Subcutaneous adipose tissue (tissue), 4 donors: Measurements from ENCODE around the gene EEFSEC. TPM values are rescaled to one million over a fixed set of nuclear protein-coding genes. Genes with fewer than 3 reads are reported as not detected.

Experiments used
- CTCF ChIP-seq: fragments of 450-650 bp; IDR thresholded peaks from one replicate; pipeline ENCODE4 v1.5.1; 2016; ENCODE audit warnings: low read depth, mild to moderate bottlenecking, control low read depth, antibody characterized with exemption, moderate library complexity
- total RNA-seq, 4 donors: library from RNA; depleted of rRNA; stranded (reverse); fragments of >200 nt; gene quantifications; one replicate each; pipeline ENCODE4 v1.1.0, GENCODE V29; 2016

EEFSEC gene
- total RNA-seq, 4 donors from 2014 or later = 13.7 to 26.9 (median 17.4) TPM

DNA sequence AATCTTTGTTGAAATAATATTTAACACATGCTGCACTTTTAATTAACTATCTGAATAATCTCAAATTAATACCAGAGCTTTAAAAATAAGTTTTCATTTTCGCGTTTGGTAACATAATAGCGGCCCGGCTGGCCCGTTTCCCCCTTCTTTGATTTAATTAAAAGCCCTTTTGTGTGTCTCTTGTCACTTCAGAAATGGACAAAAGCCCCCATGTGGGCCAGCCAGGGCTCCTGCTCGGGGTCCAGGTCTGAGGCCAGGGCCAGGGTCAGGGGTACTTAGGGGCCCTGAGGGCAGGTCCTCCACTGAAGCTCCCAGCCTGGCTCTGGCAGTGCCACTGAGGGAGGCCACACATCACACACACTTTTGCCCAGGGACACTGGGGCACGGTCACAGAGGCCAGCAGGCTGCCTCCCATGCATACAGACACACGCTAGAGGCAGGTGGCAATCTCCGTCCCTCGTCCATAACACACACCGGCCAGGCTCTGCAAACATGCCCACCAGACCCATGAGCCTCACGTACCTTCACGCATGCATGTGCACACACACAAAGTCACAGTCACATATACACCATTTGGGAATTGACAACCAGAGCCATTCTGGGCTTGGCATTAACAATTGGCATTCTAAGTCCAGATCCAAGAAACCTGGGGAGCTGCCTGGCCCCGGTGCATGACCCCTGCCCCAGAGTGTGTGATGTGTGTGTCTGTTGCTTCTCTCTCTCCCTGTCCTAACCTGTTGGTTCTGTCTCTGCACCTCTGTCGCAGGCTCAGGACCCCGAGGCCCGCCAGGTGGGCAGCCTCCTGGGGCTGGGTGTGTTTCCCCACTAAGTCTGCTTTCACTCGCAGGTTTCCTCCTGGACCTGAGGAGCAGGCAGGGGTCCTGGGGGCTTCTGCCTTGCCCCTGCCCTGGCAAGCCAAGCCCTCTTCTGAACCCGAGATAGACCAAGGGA, 274.9 kb downstream of the EEFSEC start:
- no peak for TF ChIP-seq CTCF

DNA sequence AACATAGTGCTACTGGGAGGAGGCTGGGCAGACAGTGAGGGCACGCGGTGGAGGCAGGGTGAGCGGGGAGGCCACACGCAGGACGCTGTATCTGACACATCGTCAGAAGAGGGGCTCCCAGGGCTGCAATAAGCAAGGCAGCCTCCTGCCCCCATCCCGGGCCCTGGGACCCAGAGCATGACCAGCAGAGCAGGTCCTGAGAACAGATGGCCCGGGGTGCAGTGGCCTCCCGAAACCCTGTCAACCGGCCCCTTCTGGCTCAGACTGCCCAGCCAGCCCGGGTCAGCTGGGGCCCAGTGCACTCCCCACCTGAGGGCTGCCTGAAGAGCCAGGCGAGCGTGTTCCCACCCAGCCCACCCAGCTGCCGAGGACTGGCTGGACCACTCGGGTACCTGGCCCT, 276.0 kb downstream of the EEFSEC start:
- TF ChIP-seq CTCF = no peak

- no peak for TF ChIP-seq CTCF
Observed at GRCh38 chr3:128429751-128430150, 276.5 kb downstream of the EEFSEC start.

DNA sequence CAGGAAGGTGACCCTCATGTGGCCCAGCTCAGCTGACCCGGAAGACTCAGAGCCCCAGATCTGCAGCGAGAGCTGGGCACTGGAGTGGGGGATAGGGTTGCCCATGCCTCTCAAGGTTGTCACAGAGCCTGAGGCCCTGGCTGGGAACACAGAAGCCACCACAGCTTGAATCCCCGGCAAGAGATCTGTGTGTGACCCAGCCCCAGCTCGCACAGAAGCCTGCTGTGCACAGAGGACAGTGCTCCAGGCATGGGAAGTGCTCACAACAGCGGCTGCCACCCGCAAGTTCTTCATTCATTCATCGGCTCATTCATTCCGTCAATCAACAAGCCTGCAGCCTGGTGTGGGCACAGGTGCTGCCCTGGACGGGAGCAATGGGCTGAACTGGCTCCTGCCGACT, 277.0 kb downstream of the EEFSEC start:
- TF ChIP-seq CTCF = no peak

DNA sequence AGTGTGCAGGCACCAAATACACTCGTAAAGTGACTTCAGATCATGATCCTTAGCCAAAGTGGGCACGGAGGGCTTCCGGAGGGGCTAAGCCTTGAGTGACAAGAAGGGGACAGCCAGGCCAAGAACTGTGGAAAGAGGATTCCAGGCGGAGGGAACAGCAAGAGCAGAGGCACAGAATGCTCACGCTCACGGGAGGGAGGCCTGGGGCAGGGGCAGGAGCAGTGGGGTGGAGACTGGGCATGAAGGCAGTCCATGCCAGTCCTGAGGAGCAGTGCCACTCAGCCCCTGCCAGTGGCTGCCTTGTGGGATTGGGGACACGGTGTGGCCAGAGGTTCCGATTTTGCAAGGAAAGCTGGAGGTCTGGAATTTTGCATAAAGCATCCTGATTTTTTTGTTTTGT, 277.4 kb downstream of the EEFSEC start:
- no peak for TF ChIP-seq CTCF

DNA sequence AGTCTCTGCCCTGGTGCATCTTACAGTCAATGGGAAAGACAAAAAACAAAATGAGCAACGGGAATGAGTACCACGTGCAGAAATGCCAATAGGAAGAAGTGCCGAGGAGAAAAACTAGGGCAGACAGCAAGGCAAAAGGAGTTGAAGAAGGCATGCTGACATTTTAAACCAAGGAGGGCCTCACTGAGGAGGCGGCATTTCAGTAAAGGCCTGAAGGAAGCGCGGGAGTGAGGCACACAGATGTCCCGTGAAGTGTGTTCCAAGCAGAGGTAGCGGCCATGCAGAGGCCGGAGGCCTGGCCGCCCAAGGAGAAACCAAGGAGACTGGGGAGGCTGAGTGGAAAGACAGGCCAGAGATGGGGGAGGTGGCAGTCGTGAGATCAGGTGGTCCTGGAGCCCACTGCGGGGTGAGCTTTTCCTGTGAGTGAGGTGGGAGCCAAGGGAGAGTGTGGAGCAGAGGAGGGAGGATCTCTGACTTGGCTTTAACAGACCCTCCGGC, 278.6 kb downstream of the EEFSEC start:
- no peak for TF ChIP-seq CTCF

DNA sequence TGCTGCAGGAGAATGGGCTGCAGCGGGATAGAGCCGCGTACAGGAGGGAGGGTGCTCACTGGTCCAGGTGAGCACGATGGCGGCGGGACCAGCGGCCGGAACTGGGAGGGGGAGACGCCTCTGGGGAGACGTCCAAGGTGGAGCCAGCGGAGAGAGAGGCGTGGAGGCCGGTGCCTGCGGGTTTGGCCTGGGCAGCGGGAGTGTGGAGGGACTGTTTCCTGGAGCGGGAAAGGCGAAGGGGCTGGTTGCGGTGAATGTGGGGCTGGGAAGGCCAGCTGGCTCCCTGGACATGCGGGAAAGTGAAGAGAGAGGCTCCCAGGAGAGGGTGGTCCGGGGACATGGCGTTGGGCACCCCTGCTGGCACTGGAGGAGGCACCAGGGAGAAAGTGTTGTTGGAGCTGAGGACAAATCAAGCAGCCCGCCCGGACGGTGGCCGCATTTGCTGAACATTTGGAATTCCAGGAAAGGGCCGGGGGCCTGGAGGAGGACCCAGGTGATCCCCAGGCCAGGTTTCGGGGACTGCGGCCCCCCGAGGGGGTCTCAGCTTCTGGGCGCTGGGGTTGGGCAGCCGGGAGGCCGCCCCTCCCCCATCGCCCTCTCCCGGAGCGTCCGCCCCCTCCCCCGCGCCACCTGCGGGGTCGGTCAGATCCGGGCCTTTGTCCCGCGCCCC, 279.2 kb downstream of the EEFSEC start:
- TF ChIP-seq CTCF = no peak
